IMR-90 (cell line): ENCODE data around the gene PPM1K. TPM values are rescaled to one million over a fixed set of nuclear protein-coding genes. Genes with fewer than 3 reads are reported as not detected.
A peak's percentile ranks its signal among the peaks of the same experiment; 100 is the strongest.

Experiments used
- ATAC-seq: fragments of 200-7000 bp; cut with Tn5 transposase; 2 replicates; pipeline ENCODE4 v1.9.1; 2020; ENCODE audit warnings: low read depth, mild to moderate bottlenecking, moderate library complexity
- BruUV-seq: library from RNA; stranded (reverse); fragments of 400-500 nt; replicated peaks from 2 replicates; lab custom pipeline; 2021; lab: Mats Ljungman, UMichigan
- CTCF ChIA-PET: fragments of 300-600 bp; formaldehyde crosslinking; extraction: SDS; loops from one replicate; lab custom pipeline; 2021; ENCODE audit warnings: antibody characterized with exemption; lab: Yijun Ruan, JAX
- POLR2A ChIA-PET: fragments of 300-600 bp; sonication (Branson Sonifier 250); formaldehyde crosslinking; loops from one replicate; lab custom pipeline; 2022; ENCODE audit warnings: antibody characterized with exemption; ENCODE audit not compliant: unreplicated experiment; lab: Charles Lee
- DNase-seq: peaks from one replicate; pipeline ENCODE4 v3.0.0; 2013
- H2AFZ ChIP-seq: replicated peaks from 2 replicates; pipeline ENCODE3; 2013; ENCODE audit warnings: low read length, mild to moderate bottlenecking; ENCODE audit not compliant: poor library complexity
- H2AK5ac ChIP-seq: 2 replicates; pipeline ENCODE4 v1.6.1; 2013; ENCODE audit warnings: low read depth, low read length, inconsistent platforms
- H2AK9ac ChIP-seq: replicated peaks from 2 replicates; pipeline ENCODE3; 2013; ENCODE audit warnings: mild to moderate bottlenecking, low read depth, low read length, moderate library complexity; ENCODE audit not compliant: poor library complexity
- H2BK120ac ChIP-seq: 2 replicates; pipeline ENCODE4 v1.6.1; 2013; ENCODE audit warnings: low read depth, low read length, inconsistent platforms
- H2BK15ac ChIP-seq: 3 replicates; pipeline ENCODE4 v1.6.1; 2013; ENCODE audit warnings: low read depth, low read length, inconsistent platforms
- H2BK20ac ChIP-seq: 2 replicates; pipeline ENCODE4 v1.6.1; 2013; ENCODE audit warnings: low read depth, mild to moderate bottlenecking, inconsistent platforms, low read length, moderate library complexity
- H2BK5ac ChIP-seq: 2 replicates; pipeline ENCODE4 v1.6.1; 2013; ENCODE audit warnings: mild to moderate bottlenecking, low read depth, low read length, inconsistent platforms; ENCODE audit not compliant: poor library complexity, severe bottlenecking
- H3K14ac ChIP-seq: replicated peaks from 2 replicates; pipeline ENCODE4 v1.6.1; 2013; ENCODE audit warnings: low read depth, low read length, inconsistent platforms
- H3K18ac ChIP-seq: 2 replicates; pipeline ENCODE4 v1.6.1; 2013; ENCODE audit warnings: low read depth, low read length, control low read depth
- H3K23ac ChIP-seq: 2 replicates; pipeline ENCODE4 v1.6.1; 2013; ENCODE audit warnings: low read depth, low read length, inconsistent platforms
- H3K27ac ChIP-seq: 2 replicates; pipeline ENCODE4 v1.5.1; 2013; ENCODE audit warnings: mild to moderate bottlenecking, control low read depth, low read length; ENCODE audit not compliant: insufficient read depth
- H3K27me3 ChIP-seq: 2 replicates; pipeline ENCODE4 v1.6.1; 2013; ENCODE audit warnings: low read length; ENCODE audit not compliant: control insufficient read depth, insufficient read depth
- H3K36me3 ChIP-seq: 2 replicates; pipeline ENCODE4 v1.6.1; 2013; ENCODE audit warnings: low read length, mixed read lengths; ENCODE audit not compliant: control insufficient read depth, insufficient read depth
- H3K4ac ChIP-seq: 2 replicates; pipeline ENCODE4 v1.6.1; 2013; ENCODE audit warnings: low read depth, low read length, inconsistent platforms
- H3K4me1 ChIP-seq: 2 replicates; pipeline ENCODE4 v1.6.1; 2013; ENCODE audit warnings: low read length, mixed read lengths; ENCODE audit not compliant: control insufficient read depth, insufficient read depth
- H3K4me2 ChIP-seq: 2 replicates; pipeline ENCODE4 v1.6.1; 2013; ENCODE audit warnings: low read depth, mild to moderate bottlenecking, control low read depth, low read length, moderate library complexity
- H3K4me3 ChIP-seq: 2 replicates; pipeline ENCODE4 v1.5.1; 2013; ENCODE audit warnings: low read depth, mild to moderate bottlenecking, control low read depth, low read length, moderate library complexity; ENCODE audit not compliant: insufficient read depth
- H3K56ac ChIP-seq: 2 replicates; pipeline ENCODE4 v1.6.1; 2013; ENCODE audit warnings: low read length, inconsistent platforms; ENCODE audit not compliant: insufficient read depth; ENCODE audit errors: extremely low read depth
- H3K79me1 ChIP-seq, 2 experiments: 2 replicates each; pipeline ENCODE4 v1.6.1; 2013; ENCODE audit warnings: low read length in 2 of 2, inconsistent platforms in 1 of 2, low read depth in 1 of 2
- H3K9ac ChIP-seq: 2 replicates; pipeline ENCODE4 v1.6.1; 2013; ENCODE audit warnings: low read depth, low read length, control low read depth
- H3K9me1 ChIP-seq: 2 replicates; pipeline ENCODE4 v1.6.1; 2013; ENCODE audit warnings: low read length, inconsistent platforms; ENCODE audit not compliant: insufficient read depth
- H3K9me3 ChIP-seq: 2 replicates; pipeline ENCODE4 v1.6.1; 2013; ENCODE audit warnings: low read length; ENCODE audit not compliant: control insufficient read depth, insufficient read depth
- H4K20me1 ChIP-seq: 2 replicates; pipeline ENCODE4 v1.6.1; 2013; ENCODE audit warnings: low read length, inconsistent platforms; ENCODE audit not compliant: insufficient read depth
- H4K5ac ChIP-seq: 2 replicates; pipeline ENCODE4 v1.6.1; 2013; ENCODE audit warnings: mild to moderate bottlenecking, low read depth, low read length, control low read depth
- H4K8ac ChIP-seq, 2 experiments: 2 replicates each; pipeline ENCODE4 v1.6.1; 2013; ENCODE audit warnings: low read depth in 2 of 2, low read length in 2 of 2, control low read depth in 1 of 2, inconsistent platforms in 1 of 2
- H4K91ac ChIP-seq: 2 replicates; pipeline ENCODE4 v1.6.1; 2013; ENCODE audit warnings: low read depth, low read length, inconsistent platforms; ENCODE audit not compliant: insufficient read depth
- BHLHE40 ChIP-seq: fragments of 150-350 bp; IDR thresholded peaks from 2 replicates; pipeline ENCODE4 v1.6.1; 2016; ENCODE audit warnings: mild to moderate bottlenecking, low read depth, low read length
- CEBPB ChIP-seq: IDR thresholded peaks from 2 replicates; pipeline ENCODE4 v1.6.1; 2012; ENCODE audit warnings: low read depth, low read length, improper control_type of control experiment
- ELK1 ChIP-seq: fragments of 150-350 bp; IDR thresholded peaks from 2 replicates; pipeline ENCODE4 v1.6.1; 2016; ENCODE audit warnings: low read depth, mild to moderate bottlenecking, low read length, moderate library complexity, borderline replicate concordance
- FOS ChIP-seq: fragments of 150-350 bp; IDR thresholded peaks from 2 replicates; pipeline ENCODE4 v1.6.1; 2016; ENCODE audit warnings: low read depth, low read length
- MAFK ChIP-seq: IDR thresholded peaks from 2 replicates; pipeline ENCODE4 v1.6.1; 2012; ENCODE audit warnings: low read depth, low read length, improper control_type of control experiment
- MAZ ChIP-seq: IDR thresholded peaks from 2 replicates; pipeline ENCODE4 v1.6.1; 2012; ENCODE audit warnings: low read depth, mild to moderate bottlenecking, low read length, improper control_type of control experiment, moderate library complexity, borderline replicate concordance
- NFE2L2 ChIP-seq: fragments of 150-350 bp; IDR thresholded peaks from 2 replicates; pipeline ENCODE4 v1.6.1; 2016; ENCODE audit warnings: low read depth, mild to moderate bottlenecking, low read length
- POLR2A ChIP-seq: IDR thresholded peaks from 2 replicates; pipeline ENCODE4 v1.6.1; 2012; ENCODE audit warnings: mild to moderate bottlenecking, low read depth, low read length
- RAD21 ChIP-seq: IDR thresholded peaks from 2 replicates; pipeline ENCODE4 v1.6.1; 2012; ENCODE audit warnings: low read length, improper control_type of control experiment
- RCOR1 ChIP-seq: IDR thresholded peaks from 2 replicates; pipeline ENCODE4 v1.6.1; 2012; ENCODE audit warnings: mild to moderate bottlenecking, low read length, improper control_type of control experiment; ENCODE audit not compliant: insufficient replicate concordance
- RFX5 ChIP-seq: IDR thresholded peaks from 2 replicates; pipeline ENCODE4 v1.8.0; 2012; ENCODE audit warnings: low read depth, mild to moderate bottlenecking, low read length, moderate library complexity
- USF2 ChIP-seq: fragments of 150-350 bp; IDR thresholded peaks from 2 replicates; pipeline ENCODE4 v1.6.1; 2017; ENCODE audit warnings: mild to moderate bottlenecking, antibody characterized with exemption, low read length, low read depth
- WGBS, 2 experiments: methylation state at CpG; one replicate each; pipeline versions ENCODE4 v1.1.5 to v1.1.7; 2013; ENCODE audit warnings: missing lambda C conversion rate in 2 of 2; ENCODE audit not compliant: insufficient read length in 1 of 2; ENCODE audit errors: extremely low coverage in 2 of 2; 5-methylcytosine and 5-hydroxymethylcytosine counted together
- dilution Hi-C: fragments of 300-500 bp; cut with HindIII; formaldehyde crosslinking; loops from one replicate; pipeline ENCODE4 v1.14.3; 2018; ENCODE audit warnings: low sequenced_read_pairs; ENCODE audit not compliant: unreplicated experiment
- in situ Hi-C: fragments of 300-500 bp; cut with MboI; formaldehyde crosslinking; loops from 3 replicates; pipeline ENCODE4 v1.14.3; 2019; ENCODE audit warnings: low sequenced_read_pairs, inconsistent platforms, mixed read lengths
- intact Hi-C: fragments of 100-400 bp; cut with micrococcal nuclease; formaldehyde crosslinking; loops from 2 replicates; pipeline ENCODE4 v1.10.0; 2022
- polyA plus RNA-seq, 3 experiments: library from polyadenylated mRNA; depleted of rRNA; stranded (reverse); fragments of >200 nt; gene quantifications; 2 replicates each; pipeline ENCODE4 v1.2.3, GENCODE V29; 2012; ENCODE audit warnings: low replicate concordance in 1 of 3
- total RNA-seq: library from RNA; depleted of rRNA; stranded (reverse); fragments of >200 nt; gene quantifications from 2 replicates; pipeline ENCODE4 v1.2.3, GENCODE V29; 2012

Gene PPM1K
- total and polyA plus RNA-seq, 2 of the 4 experiments (the other 2 are of a cell fraction) = 6.1 to 11.5 TPM

- in situ Hi-C loops = no loop called here
- no peak overlapping the region for H2BK20ac ChIP-seq
- peak overlapping the region; percentile 16; the same call in 1 of the 2 replicates for H3K4me3 ChIP-seq
- no peaks in the 10 kb centered on the region for H4K20me1 ChIP-seq
- H3K4me2 ChIP-seq = peak overlapping the region; percentile 61
- H3K56ac ChIP-seq = no peak overlapping the region
- no peaks in the 10 kb centered on the region for H3K9me3 ChIP-seq
- H3K23ac ChIP-seq = no peak overlapping the region
- H2BK5ac ChIP-seq = no peak overlapping the region
- H4K91ac ChIP-seq = no peak overlapping the region
- CTCF ChIA-PET = interaction anchor here (0.6 kb wide), 1 partner anchor 295 kb away, joined by 5 read pairs; no protein-coding TSS in a partner anchor
- H2BK120ac ChIP-seq = no peak overlapping the region
- no peak overlapping the region for H2AK9ac ChIP-seq
- H3K18ac ChIP-seq = no peak overlapping the region
- H4K5ac ChIP-seq = no peak overlapping the region
- ATAC-seq = peak; percentile 46
- no peak overlapping the region for H3K27ac ChIP-seq
- no peak overlapping the region for H3K9ac ChIP-seq
- 0 out of 2 replicates have a peak, but pooled peaks cover 3% of the 10 kb centered on the region for H3K4me1 ChIP-seq
- no TSS peak for BruUV-seq
- H3K36me3 ChIP-seq = no peaks in the 10 kb centered on the region
- peaks cover 3% of the 10 kb centered on the region; the same call in 1 of the 2 replicates for H3K27me3 ChIP-seq
- no peak overlapping the region for H3K4ac ChIP-seq
- intact Hi-C loops = no loop called here
- TF ChIP-seq MAZ = no peak
- TF ChIP-seq BHLHE40 = no peak
- no peak for TF ChIP-seq USF2
- TF ChIP-seq CEBPB = no peak
- no peak for TF ChIP-seq POLR2A
- no peak for TF ChIP-seq RFX5
- TF ChIP-seq FOS = no peak
- TF ChIP-seq MAFK = no peak
- TF ChIP-seq RCOR1 = no peak
- no peak for TF ChIP-seq NFE2L2
- TF ChIP-seq ELK1 = no peak
- no peak for TF ChIP-seq RAD21
- no peaks in the 10 kb centered on the region for H3K9me1 ChIP-seq
- no peak overlapping the region for H2AFZ ChIP-seq
- dilution Hi-C loops = no loop called here
- no peaks in the 10 kb centered on the region for H3K79me1 ChIP-seq
- no peak overlapping the region for H2AK5ac ChIP-seq
- no peak overlapping the region for H4K8ac ChIP-seq
- POLR2A ChIA-PET = interaction anchor here (0.6 kb wide), 1 partner anchor 115 kb away, joined by 4 read pairs; no protein-coding TSS in a partner anchor
- no peak overlapping the region for H3K14ac ChIP-seq
- H2BK15ac ChIP-seq = no peak overlapping the region
- 33% methylated on average over 1 of the region's 5 CpGs; no CpG with 5 or more reads in 1 of the 2 experiments for WGBS, 2 experiments
- no peak for DNase-seq
Observed at GRCh38 chr4:88320780-88321373, 36.5 kb upstream of the PPM1K start.
